Keratinocyte (primary cell): Measurements from ENCODE around the gene SEC61G. TPM values are rescaled to one million over a fixed set of nuclear protein-coding genes. Genes with fewer than 3 reads are reported as not detected.

ENCODE experiments used
- DNase-seq: peaks from one replicate; pipeline ENCODE4 v3.0.0-alpha.2; 2011; ENCODE audit warnings: low read depth, missing footprints, low spot score
- FAIRE-seq: peaks from 2 replicates; lab custom pipeline; 2011; peaks lifted over from hg19 to GRCh38; lab: Jason Lieb, UNC
- H2AFZ ChIP-seq: 2 replicates; pipeline ENCODE4 v1.6.0; 2012; ENCODE audit warnings: low read length, control low read depth, inconsistent platforms; ENCODE audit not compliant: control insufficient read depth
- H3K27ac ChIP-seq: 2 replicates; pipeline ENCODE4 v1.5.1; 2011; ENCODE audit warnings: low read length; ENCODE audit not compliant: control insufficient read depth, insufficient read depth
- H3K27me3 ChIP-seq: 3 replicates; pipeline ENCODE4 v1.6.0; 2011; ENCODE audit warnings: low read length; ENCODE audit not compliant: control insufficient read depth, insufficient read depth; ENCODE audit errors: extremely low read depth
- H3K36me3 ChIP-seq, 2 experiments: 2 replicates in 1 of 2; 3 replicates in 1 of 2; pipeline ENCODE4 v1.5.1; 2011; ENCODE audit warnings: low read length in 2 of 2, mild to moderate bottlenecking in 1 of 2; ENCODE audit not compliant: control insufficient read depth in 2 of 2, insufficient read depth in 2 of 2; ENCODE audit errors: extremely low read depth in 1 of 2
- H3K4me1 ChIP-seq: 3 replicates; pipeline ENCODE4 v1.5.1; 2011; ENCODE audit warnings: low read length; ENCODE audit not compliant: control insufficient read depth, insufficient read depth; ENCODE audit errors: extremely low read depth
- H3K4me2 ChIP-seq: 3 replicates; pipeline ENCODE4 v1.6.0; 2011; ENCODE audit warnings: low read depth, low read length; ENCODE audit not compliant: control insufficient read depth, insufficient read depth; ENCODE audit errors: extremely low read depth
- H3K4me3 ChIP-seq, 3 experiments: fragments of 200-600 bp in 1 of 3; sonication (generic) in 1 of 3; 2 replicates in 2 of 3; 3 replicates in 1 of 3; pipeline ENCODE4 v1.5.1; 2011 to 2016; ENCODE audit warnings: low read length in 3 of 3, mild to moderate bottlenecking in 3 of 3, control low read depth in 2 of 3, inconsistent platforms in 1 of 3, low read depth in 1 of 3, mixed read lengths in 1 of 3, mixed run types in 1 of 3, moderate library complexity in 1 of 3; ENCODE audit not compliant: control insufficient read depth in 2 of 3, insufficient read depth in 2 of 3; ENCODE audit errors: extremely low read depth in 1 of 3
- H3K79me2 ChIP-seq: 2 replicates; pipeline ENCODE4 v1.6.0; 2012; ENCODE audit warnings: low read length; ENCODE audit not compliant: control insufficient read depth, insufficient read depth
- H3K9ac ChIP-seq: 3 replicates; pipeline ENCODE4 v1.6.0; 2011; ENCODE audit warnings: low read length; ENCODE audit not compliant: control insufficient read depth, insufficient read depth; ENCODE audit errors: extremely low read depth
- H3K9me1 ChIP-seq: 3 replicates; pipeline ENCODE4 v1.6.0; 2011; ENCODE audit warnings: low read length; ENCODE audit not compliant: control insufficient read depth, insufficient read depth; ENCODE audit errors: extremely low read depth
- H3K9me3 ChIP-seq: 2 replicates; pipeline ENCODE4 v1.5.1; 2012; ENCODE audit warnings: low read depth, low read length; ENCODE audit not compliant: control insufficient read depth
- H4K20me1 ChIP-seq: 3 replicates; pipeline ENCODE4 v1.6.0; 2011; ENCODE audit warnings: low read length; ENCODE audit not compliant: control insufficient read depth, insufficient read depth; ENCODE audit errors: extremely low read depth
- CTCF ChIP-seq, 3 experiments: IDR thresholded peaks in 1 of 3; conservative IDR thresholded peaks in 1 of 3; optimal IDR thresholded peaks in 1 of 3; 2 replicates in 2 of 3; 3 replicates in 1 of 3; pipeline versions ENCODE3 to v1.5.1; 2011; ENCODE audit warnings: low read length in 3 of 3, mild to moderate bottlenecking in 3 of 3, moderate library complexity in 2 of 3, control low read depth in 1 of 3, inconsistent platforms in 1 of 3; ENCODE audit not compliant: insufficient read depth in 2 of 3; ENCODE audit errors: extremely low read depth in 1 of 3
- EZH2 ChIP-seq: IDR thresholded peaks from one replicate; pipeline ENCODE4 v1.6.1; 2012; ENCODE audit warnings: inconsistent platforms, mild to moderate bottlenecking, low read length, moderate library complexity
- dilution Hi-C: fragments of 300-500 bp; cut with MboI; formaldehyde crosslinking; loops from one replicate; pipeline ENCODE4 v1.7.0; 2020; ENCODE audit warnings: low sequenced_read_pairs; ENCODE audit not compliant: extremely low pct_ligation_motif_present
- polyA plus RNA-seq, 5 experiments: library from polyadenylated mRNA; depleted of rRNA in 3 of 5; stranded (reverse) in 3 of 5; stranded (forward) in 1 of 5; unstranded in 1 of 5; fragments of >200 nt; gene quantifications; 1 replicate in 1 of 5; 2 replicates in 3 of 5; 3 replicates in 1 of 5; pipeline versions ENCODE4 v1.2.1 to v1.2.3, GENCODE V29; 2011 to 2012; ENCODE audit warnings: missing spikeins in 2 of 5, low read depth in 1 of 5, low replicate concordance in 1 of 5

The SEC61G gene
- polyA plus RNA-seq, 1 donor (not counting 4 experiments of a cell fraction or from before 2014, with no cell fraction given) = 191 TPM

GRCh38 chr7:54749200-54749599, 9.8 kb downstream of the SEC61G start:
- Histone ChIP-seq H4K20me1 (no peaks in the 10 kb centered on the region), H3K9me1 (no peaks in the 10 kb centered on the region), H3K27me3 (no peaks in the 10 kb centered on the region), H3K79me2 (peaks cover 9% of the 10 kb centered on the region), H3K27ac (no peak overlapping the region), H3K36me3 (peaks cover 19 to 23% of the 10 kb centered on the region in 2 experiments), H3K4me1 (no peaks in the 10 kb centered on the region), H3K4me2 (no peak overlapping the region), H2AFZ (no peak overlapping the region), H3K4me3 (no peak overlapping the region), H3K9ac (no peak overlapping the region), H3K9me3 (no peaks in the 10 kb centered on the region)
- DNase-seq (no peak), FAIRE-seq (no peak)
- TF ChIP-seq EZH2 = no peak
- no peak for TF ChIP-seq CTCF (optimal IDR thresholded peaks at IDR 0.05 in 1 of 3, IDR thresholded peaks at IDR 0.05 in 1 of 3, conservative IDR thresholded peaks at IDR 0.05 in 1 of 3; ENCODE audit: extremely low read depth in 1 of 3, insufficient read depth in 2 of 3, low read length in 3 of 3)
- dilution Hi-C loops = no loop called here

- FAIRE-seq = no peak
- peaks cover 14 to 17% of the 10 kb centered on the region in 2 experiments for H3K36me3 ChIP-seq
These were observed 11.8 kb downstream of the SEC61G start for GRCh38 chr7:54747234-54747633.

More at GRCh38 chr7:54747234-54747633, 11.8 kb downstream of the SEC61G start:
- TF ChIP-seq EZH2 (no peak), CTCF (optimal IDR thresholded peaks at IDR 0.05 in 1 of 3, IDR thresholded peaks at IDR 0.05 in 1 of 3, conservative IDR thresholded peaks at IDR 0.05 in 1 of 3; ENCODE audit: extremely low read depth in 1 of 3, insufficient read depth in 2 of 3, low read length in 3 of 3) (no peak)
- H3K27me3 ChIP-seq = no peaks in the 10 kb centered on the region
- no peak overlapping the region for H3K9ac ChIP-seq
- dilution Hi-C loops = no loop called here
- H3K79me2 ChIP-seq = no peaks in the 10 kb centered on the region
- no peaks in the 10 kb centered on the region for H4K20me1 ChIP-seq
- no peak for DNase-seq
- H3K4me3 ChIP-seq = no peak overlapping the region
- H2AFZ ChIP-seq = no peak overlapping the region
- H3K4me2 ChIP-seq = no peak overlapping the region
- H3K9me1 ChIP-seq = no peaks in the 10 kb centered on the region
- no peaks in the 10 kb centered on the region for H3K4me1 ChIP-seq
- no peaks in the 10 kb centered on the region for H3K9me3 ChIP-seq
- no peak overlapping the region for H3K27ac ChIP-seq
